Liver (tissue), 3 donors: Measurements from ENCODE around the gene PPP1R13B.

Source experiments
- CTCF ChIP-seq: fragments of 150-350 bp; IDR thresholded peaks from 2 replicates; pipeline ENCODE4 v1.5.1; 2017; ENCODE audit warnings: improper control_type of control experiment, low read depth, low read length; ENCODE audit not compliant: missing input control
- EGR1 ChIP-seq, 2 donors: IDR thresholded peaks; 2 replicates each; pipeline ENCODE4 v1.6.1; 2016 to 2018; ENCODE audit warnings: antibody characterized with exemption in 2 of 2, low read depth in 2 of 2
- FOXA1 ChIP-seq: IDR thresholded peaks from 2 replicates; pipeline ENCODE4 v1.6.1; 2016; ENCODE audit warnings: antibody characterized with exemption
- HNF4A ChIP-seq, 2 donors: conservative IDR thresholded peaks; 2 replicates each; pipeline ENCODE4 v1.6.1; 2016; ENCODE audit warnings: antibody characterized with exemption in 2 of 2, mild to moderate bottlenecking in 2 of 2
- RAD21 ChIP-seq, 2 donors: IDR thresholded peaks; 2 replicates each; pipeline ENCODE4 v1.6.1; 2016; ENCODE audit warnings: antibody characterized with exemption in 2 of 2, mild to moderate bottlenecking in 2 of 2
- RXRA ChIP-seq, 2 donors: IDR thresholded peaks; 2 replicates each; pipeline ENCODE4 v1.6.1; 2017 to 2018; ENCODE audit warnings: antibody characterized with exemption in 2 of 2, mild to moderate bottlenecking in 1 of 2
- SP1 ChIP-seq: IDR thresholded peaks from 2 replicates; pipeline ENCODE4 v1.6.1; 2018; ENCODE audit warnings: antibody characterized with exemption, mild to moderate bottlenecking
- TAF1 ChIP-seq: conservative IDR thresholded peaks from 2 replicates; pipeline ENCODE4 v1.6.1; 2016; ENCODE audit warnings: antibody characterized with exemption, mild to moderate bottlenecking
- YY1 ChIP-seq: IDR thresholded peaks from 2 replicates; pipeline ENCODE4 v1.6.1; 2016; ENCODE audit warnings: antibody characterized with exemption, mild to moderate bottlenecking
- TF ChIP-seq, protein P1 (sequence below): IDR thresholded peaks from 2 replicates; pipeline ENCODE4 v1.6.1; 2016; ENCODE audit warnings: antibody characterized with exemption, mild to moderate bottlenecking
- TF ChIP-seq, protein P2 (sequence below): IDR thresholded peaks from 2 replicates; pipeline ENCODE4 v1.6.1; 2016; ENCODE audit warnings: antibody characterized with exemption
- TF ChIP-seq, protein P3 (sequence below): IDR thresholded peaks from 2 replicates; pipeline ENCODE4 v1.6.1; 2016; ENCODE audit warnings: antibody characterized with exemption
- donor health status: healthy.
- donor health status: healthy.

- TF ChIP-seq CTCF (no peak), SP1 (no peak), EGR1 (IDR thresholded peaks at IDR 0.05; ENCODE audit: low read depth in 2 of 2) (no peak), TAF1 (no peak), RAD21 (IDR thresholded peaks at IDR 0.05) (no peak), RXRA (IDR thresholded peaks at IDR 0.05) (no peak), YY1 (no peak), HNF4A (conservative IDR thresholded peaks at IDR 0.05) (no peak), FOXA1 (no peak)
- TF ChIP-seq, protein P1, sequence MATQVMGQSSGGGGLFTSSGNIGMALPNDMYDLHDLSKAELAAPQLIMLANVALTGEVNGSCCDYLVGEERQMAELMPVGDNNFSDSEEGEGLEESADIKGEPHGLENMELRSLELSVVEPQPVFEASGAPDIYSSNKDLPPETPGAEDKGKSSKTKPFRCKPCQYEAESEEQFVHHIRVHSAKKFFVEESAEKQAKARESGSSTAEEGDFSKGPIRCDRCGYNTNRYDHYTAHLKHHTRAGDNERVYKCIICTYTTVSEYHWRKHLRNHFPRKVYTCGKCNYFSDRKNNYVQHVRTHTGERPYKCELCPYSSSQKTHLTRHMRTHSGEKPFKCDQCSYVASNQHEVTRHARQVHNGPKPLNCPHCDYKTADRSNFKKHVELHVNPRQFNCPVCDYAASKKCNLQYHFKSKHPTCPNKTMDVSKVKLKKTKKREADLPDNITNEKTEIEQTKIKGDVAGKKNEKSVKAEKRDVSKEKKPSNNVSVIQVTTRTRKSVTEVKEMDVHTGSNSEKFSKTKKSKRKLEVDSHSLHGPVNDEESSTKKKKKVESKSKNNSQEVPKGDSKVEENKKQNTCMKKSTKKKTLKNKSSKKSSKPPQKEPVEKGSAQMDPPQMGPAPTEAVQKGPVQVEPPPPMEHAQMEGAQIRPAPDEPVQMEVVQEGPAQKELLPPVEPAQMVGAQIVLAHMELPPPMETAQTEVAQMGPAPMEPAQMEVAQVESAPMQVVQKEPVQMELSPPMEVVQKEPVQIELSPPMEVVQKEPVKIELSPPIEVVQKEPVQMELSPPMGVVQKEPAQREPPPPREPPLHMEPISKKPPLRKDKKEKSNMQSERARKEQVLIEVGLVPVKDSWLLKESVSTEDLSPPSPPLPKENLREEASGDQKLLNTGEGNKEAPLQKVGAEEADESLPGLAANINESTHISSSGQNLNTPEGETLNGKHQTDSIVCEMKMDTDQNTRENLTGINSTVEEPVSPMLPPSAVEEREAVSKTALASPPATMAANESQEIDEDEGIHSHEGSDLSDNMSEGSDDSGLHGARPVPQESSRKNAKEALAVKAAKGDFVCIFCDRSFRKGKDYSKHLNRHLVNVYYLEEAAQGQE = no peak
- TF ChIP-seq, protein P2, sequence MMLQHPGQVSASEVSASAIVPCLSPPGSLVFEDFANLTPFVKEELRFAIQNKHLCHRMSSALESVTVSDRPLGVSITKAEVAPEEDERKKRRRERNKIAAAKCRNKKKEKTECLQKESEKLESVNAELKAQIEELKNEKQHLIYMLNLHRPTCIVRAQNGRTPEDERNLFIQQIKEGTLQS = no peak
- TF ChIP-seq, protein P3, sequence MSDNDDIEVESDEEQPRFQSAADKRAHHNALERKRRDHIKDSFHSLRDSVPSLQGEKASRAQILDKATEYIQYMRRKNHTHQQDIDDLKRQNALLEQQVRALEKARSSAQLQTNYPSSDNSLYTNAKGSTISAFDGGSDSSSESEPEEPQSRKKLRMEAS = no peak
Measured at GRCh38 chr14:103743691-103744090, 103.7 kb downstream of the PPP1R13B start.
